Kasumi-1 (cell line): ENCODE measurements around the gene NADSYN1.
"Not testable (repeated sequence)": the region's sequence is repeated elsewhere in the genome, so short reads cannot be mapped to it uniquely, and the experiment has no call there.

Source experiments
- DNase-seq, 2 experiments: peaks; one replicate each; lab custom pipeline; 2025; lab: John Stamatoyannopoulos, UW

Gene NADSYN1

DNA sequence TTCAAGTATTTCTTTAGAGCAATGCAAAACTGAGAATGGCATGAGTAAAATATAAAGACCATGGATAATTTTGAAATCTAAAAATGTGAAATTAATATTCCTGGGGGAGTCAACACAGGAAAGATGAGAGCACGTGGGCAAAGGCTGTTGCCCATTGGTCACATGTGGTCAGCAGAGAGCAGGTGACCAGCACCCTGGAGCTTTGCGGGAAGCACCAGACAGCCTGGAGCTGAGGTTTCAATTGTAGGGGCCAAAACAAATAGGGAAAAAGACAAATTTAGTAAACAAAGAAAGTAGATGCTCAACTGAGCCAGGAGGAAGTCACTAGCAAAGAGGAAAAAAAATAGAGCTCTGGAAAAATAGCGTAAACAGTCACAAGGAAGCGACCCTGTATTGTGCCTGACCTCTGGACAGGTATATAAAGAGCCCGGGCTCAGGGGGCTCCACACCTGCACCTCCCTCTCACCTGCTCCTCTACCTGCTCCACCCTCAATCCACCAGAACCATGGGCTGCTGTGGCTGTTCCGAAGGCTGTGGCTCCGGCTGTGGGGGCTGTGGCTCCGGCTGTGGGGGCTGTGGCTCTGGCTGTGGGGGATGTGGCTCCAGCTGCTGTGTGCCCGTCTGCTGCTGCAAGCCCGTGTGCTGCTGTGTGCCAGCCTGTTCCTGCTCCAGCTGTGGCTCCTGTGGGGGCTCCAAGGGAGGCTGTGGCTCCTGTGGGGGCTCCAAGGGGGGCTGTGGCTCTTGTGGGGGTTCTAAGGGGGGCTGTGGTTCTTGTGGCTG, 74.0 kb downstream of the NADSYN1 start, which contains the start of gene KRTAP5-7:
KRTAP5-7 (plus strand) TSS at position 472 of the 780 bp plus-strand sequence; CDS start at position 506, 34 bp downstream.
- not testable (repeated sequence) for DNase-seq

DNA sequence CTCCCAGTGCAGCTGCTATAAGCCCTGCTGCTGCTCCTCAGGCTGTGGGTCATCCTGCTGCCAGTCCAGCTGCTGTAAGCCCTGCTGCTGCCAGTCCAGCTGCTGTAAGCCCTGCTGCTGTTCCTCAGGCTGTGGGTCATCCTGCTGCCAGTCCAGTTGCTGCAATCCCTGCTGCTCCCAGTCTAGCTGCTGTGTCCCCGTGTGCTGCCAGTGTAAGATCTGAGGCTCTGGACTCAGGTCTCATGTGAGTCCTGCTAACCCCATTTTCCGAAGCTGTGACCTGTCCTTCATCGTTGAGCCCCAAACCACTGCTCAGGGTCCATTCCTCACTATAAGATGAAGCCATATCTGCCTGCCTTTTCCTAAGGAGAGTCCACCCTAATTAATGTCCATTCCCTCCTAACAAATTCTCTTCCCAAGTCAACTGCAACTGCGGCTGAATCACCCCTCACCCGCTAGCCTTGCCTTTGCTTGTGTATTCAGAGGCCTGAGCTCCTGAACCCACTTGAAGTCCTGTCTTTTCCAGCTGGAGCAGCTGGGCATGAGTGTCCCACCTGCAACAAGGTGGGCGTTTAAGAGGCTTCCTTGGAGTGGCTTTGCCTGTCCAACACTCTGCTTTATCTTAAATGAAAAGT, 74.7 kb downstream of the NADSYN1 start:
- no peak for DNase-seq

DNA sequence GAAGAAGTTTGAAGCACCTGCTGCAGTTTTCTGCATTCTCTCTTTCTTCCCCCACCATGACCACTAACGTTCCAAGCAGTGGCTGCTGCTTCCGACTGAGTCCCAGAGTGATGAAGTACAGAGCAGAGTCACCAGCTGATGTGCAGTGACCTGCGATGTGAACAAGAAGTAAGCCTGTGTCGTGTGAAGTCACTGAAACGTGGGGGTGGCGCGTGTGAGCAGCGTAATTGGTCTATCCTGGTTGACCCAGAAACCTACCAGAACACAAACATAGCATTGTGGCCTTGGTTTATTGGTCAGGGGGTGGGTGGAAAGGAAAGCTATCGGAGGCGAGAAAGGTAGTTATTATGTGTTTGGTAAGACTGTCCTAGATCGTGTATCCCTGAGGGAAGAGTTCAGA, 77.6 kb downstream of the NADSYN1 start:
- DNase-seq, result no peak

DNA sequence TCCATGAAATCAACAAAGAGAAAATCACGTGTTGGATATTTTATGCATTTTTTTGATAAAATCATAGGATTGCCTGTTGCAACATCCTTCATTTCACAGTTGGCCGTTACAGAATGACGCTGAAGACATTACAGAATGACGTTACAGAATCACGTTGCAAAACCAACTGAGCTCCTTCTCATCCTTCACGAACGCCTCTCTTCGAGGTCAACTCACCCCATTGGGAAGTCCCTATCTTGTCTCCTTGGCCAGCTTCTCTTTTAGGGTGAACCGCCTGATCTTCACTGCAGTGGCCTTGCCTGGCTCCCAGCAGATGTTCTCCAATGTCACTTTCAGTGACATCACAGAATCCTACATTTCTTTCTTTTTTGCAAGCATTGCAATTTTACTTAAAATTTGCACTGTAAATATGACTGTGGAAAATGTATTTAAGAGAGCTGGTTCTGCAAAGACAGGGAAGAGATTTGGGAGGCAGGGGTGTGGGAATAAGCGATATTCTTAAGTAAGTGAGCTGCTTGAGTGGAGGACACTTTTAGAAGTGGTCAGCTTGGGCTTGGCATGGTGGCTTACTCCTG, 79.1 kb downstream of the NADSYN1 start:
- DNase-seq, result no peak

DNA sequence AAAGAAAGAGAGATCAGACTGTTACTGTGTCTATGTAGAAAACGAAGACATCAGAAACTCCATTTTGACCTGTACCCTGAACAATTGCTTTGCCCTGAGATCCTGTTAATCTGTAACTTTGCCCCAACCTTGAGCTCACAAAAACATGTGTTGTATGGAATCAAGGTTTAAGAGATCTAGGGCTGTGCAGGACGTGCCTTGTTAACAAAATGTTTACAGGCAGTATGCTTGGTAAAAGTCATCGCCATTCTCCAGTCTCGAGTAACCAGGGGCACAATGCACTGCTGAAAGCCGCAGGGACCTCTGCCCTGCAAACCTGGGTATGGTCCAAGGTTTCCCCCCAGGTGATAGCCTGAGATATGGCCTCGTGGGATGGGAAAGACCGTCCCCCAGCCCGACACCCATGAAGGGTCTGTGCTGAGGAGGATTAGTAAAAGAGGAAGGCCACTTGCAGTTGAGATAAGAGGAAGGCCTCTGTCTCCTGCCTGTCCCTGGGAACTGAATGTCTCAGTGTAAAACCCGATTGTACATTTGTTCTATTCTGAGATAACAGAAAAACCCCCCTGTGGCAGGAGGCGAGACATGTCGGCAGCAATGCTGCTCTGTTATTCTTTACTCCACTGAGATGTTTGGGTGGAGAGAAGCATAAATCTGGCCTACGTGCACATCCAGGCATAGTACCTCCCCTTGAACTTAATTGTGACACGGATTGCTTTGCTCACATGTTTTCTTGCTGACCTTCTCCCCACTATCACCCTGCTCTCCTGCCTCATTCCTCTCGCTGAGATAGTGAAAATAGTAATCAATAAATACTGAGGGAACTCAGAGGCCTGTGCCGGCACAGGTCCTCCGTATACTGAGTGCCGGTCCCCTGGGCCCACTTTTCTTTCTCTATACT, 82.0 kb downstream of the NADSYN1 start:
- DNase-seq, result not testable (repeated sequence)

DNA sequence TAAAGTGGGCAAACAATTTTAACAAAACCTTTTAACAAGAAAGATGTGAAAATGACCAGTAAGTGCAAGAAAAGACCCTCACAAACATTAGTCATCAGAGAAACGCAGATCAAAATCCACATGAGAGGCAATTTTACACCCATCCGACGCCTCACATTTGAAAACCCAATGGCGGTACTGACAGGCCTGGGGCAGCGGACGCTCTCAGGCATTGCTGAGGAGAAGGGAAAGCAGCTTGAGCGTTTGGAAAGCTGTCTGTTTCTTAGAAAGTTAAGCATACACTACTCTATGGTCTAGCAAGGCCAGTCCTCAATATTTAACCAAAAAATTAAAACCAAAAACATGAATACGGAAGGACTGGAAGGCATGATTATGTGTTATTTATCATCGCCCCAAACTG, 82.8 kb downstream of the NADSYN1 start:
- no peak for DNase-seq

DNA sequence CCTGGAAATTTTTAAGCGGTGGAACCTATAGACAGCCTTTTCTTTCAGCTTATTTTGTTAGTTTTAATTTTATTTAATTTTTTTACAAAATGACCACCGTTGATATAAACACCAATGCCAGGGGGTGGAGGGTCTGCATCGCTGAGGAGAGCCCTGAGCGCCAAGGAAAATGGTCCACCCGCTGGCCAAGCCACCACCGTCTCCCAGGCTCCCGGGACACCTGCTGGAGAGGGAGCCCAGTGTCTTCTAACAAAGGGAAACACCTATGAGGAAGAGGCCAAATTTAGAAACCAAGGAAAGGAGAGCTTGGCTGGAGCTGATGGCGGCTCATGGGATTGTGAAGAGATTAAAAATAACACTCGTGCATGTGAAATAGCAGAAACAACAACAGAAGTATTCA, 84.5 kb downstream of the NADSYN1 start:
- DNase-seq, result no peak

DNA sequence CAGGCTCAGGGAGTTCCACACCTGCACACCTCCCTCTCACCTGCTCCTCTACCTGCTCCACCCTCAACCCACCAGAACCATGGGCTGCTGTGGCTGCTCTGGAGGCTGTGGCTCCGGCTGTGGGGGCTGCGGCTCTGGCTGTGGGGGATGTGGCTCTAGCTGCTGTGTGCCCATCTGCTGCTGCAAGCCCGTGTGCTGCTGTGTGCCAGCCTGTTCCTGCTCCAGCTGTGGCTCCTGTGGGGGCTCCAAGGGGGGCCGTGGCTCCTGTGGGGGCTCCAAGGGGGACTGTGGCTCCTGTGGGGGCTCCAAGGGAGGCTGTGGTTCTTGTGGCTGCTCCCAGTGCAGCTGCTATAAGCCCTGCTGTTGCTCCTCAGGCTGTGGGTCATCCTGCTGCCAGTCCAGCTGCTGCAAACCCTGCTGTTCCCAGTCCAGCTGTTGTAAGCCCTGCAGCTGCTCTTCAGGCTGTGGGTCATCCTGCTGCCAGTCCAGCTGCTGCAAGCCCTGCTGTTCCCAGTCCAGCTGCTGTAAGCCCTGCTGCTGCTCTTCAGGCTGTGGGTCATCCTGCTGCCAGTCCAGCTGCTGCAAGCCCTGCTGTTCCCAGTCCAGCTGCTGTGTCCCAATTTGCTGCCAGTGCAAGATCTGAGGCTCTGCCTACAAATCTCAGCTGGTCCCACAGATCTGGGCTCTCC, 85.1 kb downstream of the NADSYN1 start, which contains the start of gene KRTAP5-8:
KRTAP5-8 (plus strand) TSS at position 49 of the 689 bp plus-strand sequence; CDS start at position 80, 31 bp downstream.
- DNase-seq, result not testable (repeated sequence)

DNA sequence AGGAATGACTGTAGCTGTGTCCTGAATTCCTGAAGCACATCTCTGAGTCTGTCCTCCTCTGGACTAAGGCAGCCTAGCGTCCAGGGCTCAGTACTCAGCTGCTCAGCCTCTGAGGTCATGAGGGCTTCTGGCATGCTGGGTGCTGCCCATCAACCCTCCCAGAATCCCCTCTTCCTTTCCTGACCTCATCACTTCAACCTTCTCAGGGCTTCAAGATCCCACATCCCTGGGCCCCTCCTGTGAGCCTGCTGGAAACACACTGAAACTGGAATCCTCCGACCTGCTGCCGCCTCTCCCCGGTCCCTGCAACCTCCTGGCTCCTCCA, 85.6 kb downstream of the NADSYN1 start:
- DNase-seq, result no peak

DNA sequence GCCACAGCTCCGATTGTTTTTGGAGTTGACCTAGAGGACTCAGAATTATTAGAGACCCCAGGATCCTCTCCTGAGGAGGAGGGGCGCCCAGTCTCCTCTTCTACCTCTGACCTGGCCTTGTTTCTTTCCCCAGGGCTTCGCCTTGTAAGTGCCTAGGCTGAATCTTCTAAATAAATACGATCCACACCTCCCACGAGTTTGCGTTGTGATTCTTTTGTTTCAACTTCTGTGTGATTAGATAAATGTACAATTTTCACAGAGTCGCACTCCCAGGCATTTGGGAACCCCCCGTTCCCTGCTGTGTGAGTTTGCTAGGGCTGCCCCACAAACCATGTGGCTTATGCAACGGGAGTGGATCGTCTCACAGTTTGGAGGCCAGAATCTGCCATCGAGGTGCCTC, 86.0 kb downstream of the NADSYN1 start:
- DNase-seq, result no peak

DNA sequence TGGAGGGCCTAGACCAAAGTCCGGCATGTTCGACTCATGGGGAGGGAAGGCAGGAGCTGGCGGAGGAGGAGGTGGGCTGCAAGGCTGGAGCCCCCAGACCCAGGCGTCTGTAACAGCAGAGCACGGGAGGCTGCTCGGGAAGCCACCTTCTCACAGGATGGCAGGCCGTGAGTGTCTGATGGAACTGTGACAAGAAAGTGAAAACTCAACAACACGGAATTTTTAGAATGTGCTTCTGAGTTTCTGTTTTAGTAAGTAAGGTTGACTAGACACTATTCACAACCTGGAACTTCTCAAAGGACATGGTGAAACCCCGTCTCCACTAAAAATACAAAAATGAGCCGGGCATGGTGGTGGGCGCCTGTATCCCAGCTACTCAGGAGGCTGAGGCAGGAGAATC, 87.0 kb downstream of the NADSYN1 start:
- not testable (repeated sequence) for DNase-seq

DNA sequence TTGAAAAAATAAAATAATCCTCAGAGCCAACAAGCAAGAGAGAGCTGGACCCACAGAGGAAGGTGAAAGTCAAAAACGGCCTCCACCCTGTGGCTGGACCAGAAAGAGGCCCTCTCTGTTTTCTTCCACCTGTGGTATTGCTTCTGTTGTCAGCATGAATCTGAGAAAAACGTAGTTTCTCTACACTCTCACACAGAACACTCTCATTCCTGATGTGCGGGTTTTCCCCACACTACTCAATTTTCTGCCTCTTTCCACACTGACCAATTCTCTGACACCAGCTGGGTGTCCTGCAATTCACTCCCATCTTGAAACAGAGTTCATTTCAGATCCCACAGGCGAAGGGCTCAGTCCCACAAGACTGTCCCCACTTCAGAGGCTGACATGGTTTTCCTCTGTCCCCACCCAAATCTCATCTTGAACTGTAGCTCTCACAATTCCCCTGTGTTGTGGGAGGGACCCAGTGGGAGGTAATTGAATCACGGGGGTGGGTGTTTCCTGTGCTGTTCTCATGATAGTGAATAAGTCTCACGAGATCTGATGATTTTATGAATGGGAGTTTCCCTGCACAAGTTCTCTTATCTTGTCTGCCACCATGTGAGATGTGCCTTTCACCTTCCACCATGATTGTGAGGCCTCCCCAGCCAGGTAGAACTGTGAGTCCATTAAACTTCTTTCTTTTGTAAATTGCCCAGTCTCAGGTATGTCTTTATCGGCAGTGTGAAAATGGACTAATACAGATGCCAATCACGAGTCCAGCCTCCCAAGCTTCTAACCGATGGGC, 87.7 kb downstream of the NADSYN1 start:
- DNase-seq, result not testable (repeated sequence)

DNA sequence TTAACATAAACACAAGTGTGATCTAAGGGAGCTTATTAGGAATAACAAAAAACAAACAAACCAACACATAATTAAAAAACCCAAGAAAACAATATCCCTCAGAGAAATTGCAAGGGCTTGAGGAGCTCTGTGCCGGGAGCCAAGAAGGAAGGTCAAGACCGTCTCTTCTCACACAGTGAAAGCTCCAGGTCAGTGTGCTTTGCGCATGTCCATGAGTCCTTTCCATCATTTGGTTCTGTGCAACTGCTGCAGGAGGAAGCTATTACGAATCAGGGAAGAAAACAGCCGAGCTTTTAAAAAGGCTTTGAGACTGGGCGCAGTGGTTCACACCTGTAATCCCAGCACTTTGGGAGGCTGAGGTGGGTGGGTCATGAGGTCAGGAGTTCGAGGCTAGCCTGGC, 89.4 kb downstream of the NADSYN1 start:
- DNase-seq, result no peak

DNA sequence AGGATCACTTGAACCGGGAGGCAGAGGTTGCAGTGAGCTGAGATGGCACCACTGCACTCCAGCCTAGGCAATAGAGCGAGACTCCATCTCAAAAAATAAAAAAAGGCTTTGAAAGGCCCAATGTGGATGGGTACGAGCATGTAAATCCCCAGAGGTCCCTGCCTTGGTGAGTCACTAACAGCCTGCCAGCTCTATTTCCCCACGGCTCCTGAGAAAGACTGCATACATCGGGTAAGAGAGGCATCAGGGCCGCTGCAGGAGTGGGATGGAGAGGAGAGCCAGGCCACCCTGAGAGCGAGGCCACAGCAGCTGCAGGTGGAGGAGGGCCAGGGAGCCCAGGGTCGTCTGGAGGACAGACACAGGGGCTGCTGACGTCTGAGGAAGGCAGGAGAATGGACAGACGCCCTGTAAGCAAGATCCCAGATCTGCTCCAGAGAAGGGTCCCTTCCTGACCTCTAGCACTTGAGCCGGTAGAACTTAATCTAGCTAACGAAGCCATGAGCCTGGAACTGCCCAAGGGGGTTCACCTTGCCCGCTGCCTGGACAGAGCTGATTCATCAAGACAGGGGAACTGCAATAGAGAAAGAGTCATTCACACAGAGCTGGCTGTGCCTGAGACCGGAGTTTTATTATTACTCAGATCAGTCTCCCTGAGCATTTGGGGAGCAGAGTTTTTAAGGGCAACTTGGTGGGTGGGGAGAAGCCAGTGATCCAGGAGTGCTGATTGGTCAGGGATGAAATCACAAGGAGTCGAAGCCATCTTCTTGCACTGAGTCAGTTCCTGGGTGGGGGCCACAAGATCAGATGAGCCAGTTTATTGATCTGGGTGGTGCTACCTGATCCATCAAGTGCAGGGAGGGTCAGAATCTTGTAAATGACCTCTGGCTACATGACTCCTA, 90.1 kb downstream of the NADSYN1 start:
- DNase-seq, result no peak

DNA sequence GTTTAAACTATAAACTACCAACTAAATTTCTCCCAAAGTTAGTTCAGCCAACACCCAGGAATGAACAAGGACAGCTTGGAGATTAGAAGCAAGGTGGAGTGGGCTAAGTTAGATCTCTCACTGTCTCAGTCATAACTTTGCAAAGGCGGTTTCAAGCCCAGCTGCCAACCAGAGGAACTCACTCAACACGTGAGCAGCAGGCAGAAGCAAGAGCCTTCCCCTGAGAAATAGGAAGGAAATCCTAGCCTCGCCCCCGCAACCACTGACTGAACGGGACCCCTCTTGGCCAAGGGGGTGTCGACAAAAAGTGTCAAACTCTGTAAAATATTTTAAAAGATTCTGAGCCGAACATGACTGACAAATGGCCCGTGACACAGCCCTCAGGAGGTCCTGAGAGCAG, 90.9 kb downstream of the NADSYN1 start:
- DNase-seq, result peak; percentile 76 to 84

DNA sequence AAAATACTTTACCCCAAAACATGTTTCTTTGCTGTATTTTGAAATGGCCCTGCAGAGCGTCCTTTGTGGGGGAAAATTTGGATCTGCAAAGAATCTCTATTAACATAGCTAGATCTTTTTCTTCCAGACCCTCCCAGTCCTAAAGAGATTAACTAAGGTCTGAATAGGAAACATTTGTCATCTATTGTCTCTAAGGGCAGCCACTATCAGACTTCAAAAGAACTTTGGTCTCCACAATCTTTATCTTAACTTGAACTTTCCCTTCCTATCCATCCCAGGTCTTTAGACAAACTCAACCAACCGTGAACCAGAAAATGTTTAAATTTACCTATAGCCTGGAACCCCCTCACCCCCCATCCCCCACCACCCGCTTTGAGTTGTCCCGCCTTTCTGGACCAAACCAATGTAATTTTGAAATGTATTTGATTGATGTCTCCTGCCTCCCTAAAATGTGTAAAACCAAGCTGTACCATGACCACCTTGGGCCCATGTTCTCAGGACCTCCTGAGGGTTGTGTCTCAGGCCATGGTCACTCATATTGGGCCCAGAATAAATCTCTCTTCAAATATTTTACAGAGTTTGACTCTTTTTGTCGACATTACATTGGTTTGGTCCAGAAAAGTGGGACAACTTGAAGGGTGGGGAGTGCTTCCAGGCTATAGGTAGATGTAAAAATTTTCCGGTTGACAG, 91.7 kb downstream of the NADSYN1 start:
- DNase-seq, result no peak

DNA sequence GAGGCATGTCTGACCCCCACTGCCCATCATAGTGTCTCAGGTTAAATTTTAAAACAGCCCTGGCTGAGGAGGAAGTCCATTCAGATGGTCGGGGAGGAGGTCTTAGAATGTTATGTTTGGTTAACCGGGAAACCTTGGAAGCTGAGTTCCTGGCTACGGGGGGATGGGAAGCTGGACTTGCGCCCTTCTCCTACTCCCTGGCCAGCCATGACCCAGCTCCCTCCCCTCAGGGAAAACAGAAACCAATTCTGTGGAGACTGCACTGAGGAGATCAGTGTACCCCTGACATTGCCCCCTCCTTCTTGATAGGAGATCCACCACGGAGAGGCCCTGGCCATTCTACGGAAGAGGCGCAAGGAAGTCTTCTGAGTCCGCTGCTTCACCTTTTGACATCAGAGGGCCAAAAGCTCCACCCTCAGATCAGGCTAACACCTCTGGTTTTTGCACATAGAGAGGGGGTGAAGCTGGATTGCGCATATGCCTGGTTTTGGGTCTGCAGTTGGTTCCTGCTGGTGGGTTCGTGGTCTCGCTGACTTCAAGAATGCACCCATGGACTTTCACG, 92.5 kb downstream of the NADSYN1 start:
- DNase-seq, result no peak

DNA sequence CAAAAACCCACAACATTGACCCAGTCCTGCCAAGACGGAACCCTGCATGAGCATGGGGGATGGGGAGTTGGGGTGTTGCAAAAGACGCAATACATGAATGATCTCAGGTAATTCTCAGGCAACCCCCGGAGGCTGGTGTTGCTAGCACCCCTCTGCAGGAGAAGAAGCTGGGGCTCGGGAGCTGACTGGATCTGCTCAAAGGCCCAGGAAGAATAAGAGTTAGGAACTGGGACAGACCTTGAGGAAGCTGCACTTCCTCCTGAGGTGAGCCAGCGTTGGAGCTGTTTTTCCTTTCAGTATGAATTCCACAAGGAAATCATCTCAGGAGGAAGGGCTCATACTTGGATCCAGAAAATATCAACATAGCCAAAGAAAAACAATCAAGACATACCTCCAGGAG, 95.1 kb downstream of the NADSYN1 start, which contains the start of gene KRTAP5-9:
KRTAP5-9 (plus strand) TSS at position 301 of the 400 bp plus-strand sequence. CDS start 238 bp downstream, outside the sequence.
- DNase-seq, result no peak
